PC-3 (cell line): ENCODE data around the gene GPR45.
"Not testable (repeated sequence)": the region's sequence is repeated elsewhere in the genome, so short reads cannot be mapped to it uniquely, and the experiment has no call there.

Source experiments
- EZH2 ChIP-seq: fragments of 300-600 bp; sonication (generic); IDR thresholded peaks from one replicate; pipeline ENCODE4 v1.6.1; 2017; ENCODE audit warnings: antibody characterized with exemption, mild to moderate bottlenecking, low read length; ENCODE audit not compliant: unreplicated experiment
- EZH2phosphoT487 ChIP-seq: fragments of 300-600 bp; sonication (generic); IDR thresholded peaks from 2 replicates; pipeline ENCODE4 v1.6.1; 2018; ENCODE audit warnings: mild to moderate bottlenecking, antibody characterized with exemption, low read length, borderline replicate concordance
- TF ChIP-seq, protein P1 (sequence below): fragments of 300-600 bp; sonication (generic); conservative IDR thresholded peaks from 2 replicates; pipeline ENCODE4 v1.5.1; 2017; ENCODE audit warnings: antibody characterized with exemption, low read depth, mild to moderate bottlenecking, low read length

GRCh38 chr2:105251016-105251648 lies 9.6 kb downstream of the GPR45 start:
- TF ChIP-seq, protein P1, sequence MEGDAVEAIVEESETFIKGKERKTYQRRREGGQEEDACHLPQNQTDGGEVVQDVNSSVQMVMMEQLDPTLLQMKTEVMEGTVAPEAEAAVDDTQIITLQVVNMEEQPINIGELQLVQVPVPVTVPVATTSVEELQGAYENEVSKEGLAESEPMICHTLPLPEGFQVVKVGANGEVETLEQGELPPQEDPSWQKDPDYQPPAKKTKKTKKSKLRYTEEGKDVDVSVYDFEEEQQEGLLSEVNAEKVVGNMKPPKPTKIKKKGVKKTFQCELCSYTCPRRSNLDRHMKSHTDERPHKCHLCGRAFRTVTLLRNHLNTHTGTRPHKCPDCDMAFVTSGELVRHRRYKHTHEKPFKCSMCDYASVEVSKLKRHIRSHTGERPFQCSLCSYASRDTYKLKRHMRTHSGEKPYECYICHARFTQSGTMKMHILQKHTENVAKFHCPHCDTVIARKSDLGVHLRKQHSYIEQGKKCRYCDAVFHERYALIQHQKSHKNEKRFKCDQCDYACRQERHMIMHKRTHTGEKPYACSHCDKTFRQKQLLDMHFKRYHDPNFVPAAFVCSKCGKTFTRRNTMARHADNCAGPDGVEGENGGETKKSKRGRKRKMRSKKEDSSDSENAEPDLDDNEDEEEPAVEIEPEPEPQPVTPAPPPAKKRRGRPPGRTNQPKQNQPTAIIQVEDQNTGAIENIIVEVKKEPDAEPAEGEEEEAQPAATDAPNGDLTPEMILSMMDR = not testable (repeated sequence)
- not testable (repeated sequence) for TF ChIP-seq EZH2, EZH2phosphoT487
